Mucosa of rectum (tissue), 2 donors: ENCODE measurements around the gene LYZL1.
"Not testable (repeated sequence)": the region's sequence is repeated elsewhere in the genome, so short reads cannot be mapped to it uniquely, and the experiment has no call there.

ENCODE experiments used
- H3K27ac ChIP-seq, 2 donors: one replicate each; pipeline ENCODE4 v1.7.0; 2013; ENCODE audit warnings: inconsistent platforms in 2 of 2, low read depth in 2 of 2, low read length in 2 of 2
- H3K27me3 ChIP-seq, 2 donors: one replicate each; pipeline ENCODE4 v1.7.0; 2013; ENCODE audit warnings: low read length in 2 of 2; ENCODE audit not compliant: control insufficient read depth in 2 of 2, insufficient read depth in 2 of 2
- H3K36me3 ChIP-seq, 2 donors: one replicate each; pipeline ENCODE4 v1.7.0; 2013; ENCODE audit warnings: low read length in 2 of 2; ENCODE audit not compliant: control insufficient read depth in 2 of 2, insufficient read depth in 2 of 2
- H3K4me1 ChIP-seq, 2 donors: one replicate each; pipeline ENCODE4 v1.7.0; 2013; ENCODE audit warnings: low read length in 2 of 2, mild to moderate bottlenecking in 1 of 2; ENCODE audit not compliant: control insufficient read depth in 2 of 2, insufficient read depth in 2 of 2
- H3K4me3 ChIP-seq, 2 donors: one replicate each; pipeline ENCODE4 v1.7.0; 2013; ENCODE audit warnings: low read length in 2 of 2
- H3K9ac ChIP-seq, 2 donors: one replicate each; pipeline ENCODE4 v1.7.0; 2013; ENCODE audit warnings: low read length in 2 of 2, low read depth in 1 of 2, mild to moderate bottlenecking in 1 of 2
- H3K9me3 ChIP-seq, 2 donors: one replicate each; pipeline ENCODE4 v1.7.0; 2013; ENCODE audit warnings: low read length in 2 of 2; ENCODE audit not compliant: control insufficient read depth in 2 of 2
- donor health status: healthy.
- donor health status: Normal muscosa, but diverticular disease.

LYZL1 gene

DNA sequence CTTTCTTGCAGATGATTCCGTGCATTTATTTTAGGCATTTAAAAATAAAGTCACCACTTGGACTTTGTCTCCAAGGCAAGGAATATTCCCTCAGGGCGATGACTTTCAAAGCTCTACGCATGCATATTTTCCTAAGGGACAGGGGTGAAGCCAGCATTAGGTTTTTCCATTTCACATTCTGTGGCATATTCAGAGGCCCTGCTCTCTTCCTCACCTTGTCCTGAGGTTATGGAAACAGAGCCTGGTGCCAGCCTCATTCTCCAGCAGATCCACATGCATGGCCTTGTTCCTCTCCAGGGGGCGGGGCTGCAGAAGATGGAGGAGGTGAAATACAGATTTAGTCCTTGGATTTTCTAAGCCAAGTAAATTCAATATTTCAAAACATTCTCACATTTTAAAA is 11.6 kb upstream of the LYZL1 start:
- H3K9me3 ChIP-seq = no peaks in the 10 kb centered on the region
- no peaks in the 10 kb centered on the region for H3K36me3 ChIP-seq
- no peak overlapping the region for H3K9ac ChIP-seq
- H3K4me1 ChIP-seq = no peaks in the 10 kb centered on the region
- H3K27ac ChIP-seq = no peak overlapping the region
- H3K4me3 ChIP-seq = no peak overlapping the region
- H3K27me3 ChIP-seq = no peaks in the 10 kb centered on the region

GRCh38 chr10:29279779-29280487 is 8.9 kb upstream of the LYZL1 start:
- Histone ChIP-seq H3K9ac (no peak overlapping the region), H3K4me3 (no peak overlapping the region), H3K27ac (no peak overlapping the region), H3K36me3 (no peaks in the 10 kb centered on the region), H3K27me3 (no peaks in the 10 kb centered on the region), H3K9me3 (no peaks in the 10 kb centered on the region), H3K4me1 (no peaks in the 10 kb centered on the region)

DNA sequence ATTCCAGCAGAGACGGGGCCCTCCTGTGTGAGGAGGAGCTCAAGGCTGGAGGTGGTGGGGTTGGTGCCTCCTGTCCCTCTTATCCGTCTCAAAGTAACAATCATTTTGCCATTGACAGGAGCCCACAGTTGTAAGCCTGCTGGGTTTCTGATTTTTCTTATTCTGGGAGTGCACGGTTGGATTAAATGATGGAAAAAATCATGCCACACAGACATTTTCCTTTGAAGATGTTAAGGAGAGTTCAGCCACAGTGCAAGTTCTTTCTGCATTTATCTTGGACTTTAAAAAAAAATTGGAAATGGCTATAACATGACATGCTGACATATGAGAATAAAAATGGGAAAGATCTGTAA is 8.4 kb upstream of the LYZL1 start:
- Histone ChIP-seq H3K9me3 (no peaks in the 10 kb centered on the region), H3K4me1 (no peaks in the 10 kb centered on the region), H3K4me3 (no peak overlapping the region), H3K36me3 (no peaks in the 10 kb centered on the region), H3K27ac (no peak overlapping the region), H3K27me3 (no peaks in the 10 kb centered on the region), H3K9ac (no peak overlapping the region)

- H3K27ac ChIP-seq = no peak overlapping the region
- H3K36me3 ChIP-seq = no peaks in the 10 kb centered on the region
- no peaks in the 10 kb centered on the region for H3K4me1 ChIP-seq
- H3K9me3 ChIP-seq = no peaks in the 10 kb centered on the region
- no peak overlapping the region for H3K4me3 ChIP-seq
- peaks cover 0 to 2% of the 10 kb centered on the region in 2 donors for H3K27me3 ChIP-seq
- no peak overlapping the region for H3K9ac ChIP-seq
These were observed 3.2 kb upstream of the LYZL1 start for GRCh38 chr10:29285624-29286051.

GRCh38 chr10:29287635-29288034 is 1.2 kb upstream of the LYZL1 start:
- Histone ChIP-seq H3K4me3 (no peak overlapping the region), H3K9ac (no peak overlapping the region), H3K36me3 (no peaks in the 10 kb centered on the region), H3K4me1 (no peaks in the 10 kb centered on the region), H3K9me3 (no peaks in the 10 kb centered on the region), H3K27ac (no peak overlapping the region), H3K27me3 (peaks cover 0 to 2% of the 10 kb centered on the region in 2 donors)

DNA sequence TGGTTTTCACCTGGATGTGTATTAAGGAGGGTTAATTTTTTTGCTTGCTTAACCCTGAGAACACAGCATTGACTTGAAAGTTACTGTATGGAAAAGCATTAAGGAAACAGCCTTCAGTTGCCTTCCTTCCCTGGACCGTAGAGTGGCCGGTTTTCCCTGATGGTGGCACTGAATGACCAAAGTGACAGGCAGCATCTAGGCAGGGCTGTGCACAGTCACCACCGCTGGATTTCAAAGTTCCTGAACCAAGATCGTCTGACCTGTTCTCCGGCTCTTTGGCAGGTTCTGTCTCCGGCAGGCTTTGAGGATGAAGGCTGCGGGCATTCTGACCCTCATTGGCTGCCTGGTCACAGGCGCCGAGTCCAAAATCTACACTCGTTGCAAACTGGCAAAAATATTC is 2.7 kb downstream of the LYZL1 start:
- H3K27me3 ChIP-seq, H3K4me1 ChIP-seq, H3K27ac ChIP-seq, H3K36me3 ChIP-seq, H3K9me3 ChIP-seq, H3K9ac ChIP-seq, H3K4me3 ChIP-seq: not testable (repeated sequence)

- H3K4me3 ChIP-seq, H3K9ac ChIP-seq, H3K4me1 ChIP-seq, H3K27me3 ChIP-seq, H3K36me3 ChIP-seq, H3K9me3 ChIP-seq, H3K27ac ChIP-seq: not testable (repeated sequence)
These were observed 3.5 kb downstream of the LYZL1 start for GRCh38 chr10:29292406-29292805.

DNA sequence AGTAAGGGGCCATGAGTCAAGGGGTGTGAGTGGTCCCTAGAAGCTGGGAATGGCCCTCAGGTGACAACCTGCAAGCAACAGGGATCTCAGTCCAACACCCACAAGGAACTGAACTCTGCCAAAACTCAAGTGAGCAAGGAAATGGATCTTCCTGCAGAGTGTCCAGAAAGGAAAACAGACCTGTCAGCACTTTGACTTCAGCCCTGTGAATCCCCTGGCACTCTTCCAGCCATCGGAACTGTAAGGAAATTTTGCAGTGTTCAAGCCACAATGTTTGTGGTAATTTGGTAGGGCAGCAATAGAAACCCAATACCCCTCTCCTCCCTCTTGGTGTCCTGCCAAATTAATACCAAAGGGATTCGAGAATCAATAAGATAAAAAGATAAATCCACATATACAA is 6.9 kb downstream of the LYZL1 start:
- H3K4me3 ChIP-seq = no peak overlapping the region
- H3K36me3 ChIP-seq = no peaks in the 10 kb centered on the region
- H3K27me3 ChIP-seq = no peaks in the 10 kb centered on the region
- H3K9ac ChIP-seq = no peak overlapping the region
- H3K27ac ChIP-seq = no peak overlapping the region
- peaks cover 0 to 2% of the 10 kb centered on the region in 2 donors for H3K9me3 ChIP-seq
- H3K4me1 ChIP-seq = no peaks in the 10 kb centered on the region

GRCh38 chr10:29297678-29298077 is 8.8 kb downstream of the LYZL1 start:
- no peak overlapping the region for H3K27ac ChIP-seq
- H3K9me3 ChIP-seq = peaks cover 0 to 2% of the 10 kb centered on the region in 2 donors
- no peak overlapping the region for H3K4me3 ChIP-seq
- H3K9ac ChIP-seq = no peak overlapping the region
- H3K4me1 ChIP-seq = no peaks in the 10 kb centered on the region
- no peaks in the 10 kb centered on the region for H3K27me3 ChIP-seq
- no peaks in the 10 kb centered on the region for H3K36me3 ChIP-seq

- Histone ChIP-seq H3K36me3 (no peaks in the 10 kb centered on the region), H3K4me1 (no peaks in the 10 kb centered on the region), H3K27ac (no peak overlapping the region), H3K4me3 (no peak overlapping the region), H3K9me3 (peaks cover 0 to 2% of the 10 kb centered on the region in 2 donors), H3K9ac (no peak overlapping the region), H3K27me3 (peaks cover 0 to 2% of the 10 kb centered on the region in 2 donors)
These were observed 12.6 kb downstream of the LYZL1 start for GRCh38 chr10:29301359-29301910.
